GM18517 (cell line): ENCODE data around the gene AQP2.
"Not testable (repeated sequence)": the region's sequence is repeated elsewhere in the genome, so short reads cannot be mapped to it uniquely, and the experiment has no call there.

Experiments
- ATAC-seq: cut with Tn5 transposase; IDR thresholded peaks from one replicate; pipeline ENCODE4 v1.9.1; 2021; ENCODE audit warnings: mild to moderate bottlenecking, moderate library complexity; ENCODE audit not compliant: unreplicated experiment

Gene AQP2

DNA sequence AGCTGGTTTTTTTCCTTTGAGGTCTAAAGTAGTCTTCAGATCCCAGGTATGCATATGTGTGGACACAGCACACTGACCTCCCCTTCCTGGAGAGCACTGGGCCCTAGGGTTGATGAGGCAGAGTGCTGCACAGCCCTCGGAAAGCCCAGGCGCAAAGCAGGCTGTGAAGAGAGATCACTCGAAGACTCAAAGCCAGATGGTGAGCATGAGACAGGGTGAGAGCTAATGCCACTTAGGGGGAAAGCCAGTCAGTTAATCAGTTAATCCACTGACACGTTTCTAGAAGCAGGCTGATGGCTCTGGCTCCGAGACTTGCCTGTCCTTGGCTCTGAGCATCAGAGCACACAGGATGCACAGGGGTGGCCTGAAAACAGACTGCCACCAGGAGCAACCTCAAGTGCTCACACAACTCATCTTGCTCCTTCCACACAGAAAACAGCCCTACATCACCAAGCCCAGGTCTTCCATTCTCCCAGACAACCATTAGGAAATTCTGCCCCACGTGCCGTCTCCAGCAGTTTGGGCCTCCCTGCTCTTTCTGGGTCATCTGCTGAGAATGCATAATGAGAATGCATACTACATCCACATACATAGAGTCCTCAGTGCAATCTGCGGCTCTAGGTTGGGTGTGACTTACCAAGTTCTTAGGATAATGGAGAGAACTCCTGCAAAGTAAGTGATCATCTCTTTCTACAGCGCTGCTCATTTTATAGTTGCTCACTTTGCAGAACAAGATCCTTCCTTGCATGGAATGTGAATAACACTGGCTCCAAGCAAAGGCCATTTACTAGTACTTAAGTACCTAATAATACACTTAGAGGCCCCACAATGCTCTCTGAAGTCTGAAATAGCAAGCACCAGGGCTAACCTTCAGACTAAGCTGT, 34.2 kb downstream of the AQP2 start:
- no peak for ATAC-seq

DNA sequence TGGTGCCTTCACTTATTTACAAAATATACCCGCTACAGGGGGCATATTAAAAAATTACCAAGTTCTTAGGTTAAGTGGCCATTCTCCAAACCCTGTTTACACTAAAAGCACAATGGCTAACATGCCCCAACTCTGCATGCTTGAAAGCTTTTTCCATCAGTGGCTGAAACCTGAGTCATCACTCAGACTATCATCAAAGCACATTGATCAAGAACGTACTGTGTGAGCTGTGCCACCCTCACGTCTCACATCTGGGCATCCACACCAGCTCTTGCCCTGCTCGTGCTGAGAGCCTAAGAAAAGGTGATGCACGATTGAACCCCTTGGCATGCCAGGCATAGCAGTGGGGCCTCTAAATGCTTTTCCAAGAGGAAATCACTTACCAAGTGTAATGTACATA, 35.4 kb downstream of the AQP2 start:
- no peak for ATAC-seq

- ATAC-seq, result not testable (repeated sequence)
Measured at GRCh38 chr12:49986476-49986875, 35.9 kb downstream of the AQP2 start.

DNA sequence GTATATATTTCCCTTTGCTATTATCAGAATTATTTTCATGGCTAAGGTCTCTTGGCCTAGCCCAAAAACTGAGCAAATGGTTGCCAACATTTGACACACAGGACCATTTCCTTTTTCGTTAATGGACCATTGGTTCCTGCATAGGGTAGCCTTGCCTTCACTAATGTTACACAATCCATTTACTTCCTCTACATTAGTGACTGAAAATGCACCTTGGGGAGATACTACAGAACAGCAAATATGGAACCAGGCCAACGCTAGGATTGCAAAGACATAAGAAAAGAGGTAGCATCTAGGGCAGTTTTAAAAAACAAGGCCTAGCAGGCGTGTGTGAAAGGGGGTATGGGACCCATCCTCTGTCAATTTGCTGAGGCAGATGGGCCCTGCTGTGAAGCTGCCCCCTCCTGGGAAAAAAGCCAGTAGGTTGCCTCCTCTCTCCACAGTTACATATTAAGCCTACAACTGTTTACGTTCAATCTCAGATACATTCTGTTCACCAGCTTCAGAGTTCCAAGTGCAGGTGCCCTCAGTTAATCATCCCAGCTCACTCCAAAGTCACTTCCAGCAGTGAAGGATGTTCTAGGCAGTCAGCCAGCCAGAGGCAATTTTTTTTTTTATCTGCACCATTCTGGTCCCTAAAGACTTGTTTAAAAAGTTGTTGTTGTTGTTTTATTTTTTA, 37.2 kb downstream of the AQP2 start:
- ATAC-seq, result no peak

DNA sequence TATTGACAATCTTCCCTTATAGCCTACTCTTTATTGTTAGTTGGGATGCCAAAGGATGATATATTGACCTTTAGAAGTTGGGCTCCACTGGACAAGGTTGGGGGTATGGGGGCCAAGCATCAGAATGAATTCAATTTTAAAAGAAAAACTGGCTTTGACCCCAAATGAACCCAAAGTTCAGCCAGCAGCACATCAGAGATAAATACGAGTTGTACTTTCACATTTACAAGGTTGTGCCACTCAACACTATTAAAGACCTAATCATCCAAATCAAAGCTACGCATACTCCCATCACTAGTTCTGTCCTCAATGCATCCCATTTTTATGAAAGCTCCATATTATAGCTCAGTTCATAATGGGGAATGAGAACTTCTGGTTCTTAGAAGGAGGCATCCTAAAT, 38.9 kb downstream of the AQP2 start:
- not testable (repeated sequence) for ATAC-seq

GRCh38 chr12:49990273-49990672, 39.7 kb downstream of the AQP2 start:
- no peak for ATAC-seq

DNA sequence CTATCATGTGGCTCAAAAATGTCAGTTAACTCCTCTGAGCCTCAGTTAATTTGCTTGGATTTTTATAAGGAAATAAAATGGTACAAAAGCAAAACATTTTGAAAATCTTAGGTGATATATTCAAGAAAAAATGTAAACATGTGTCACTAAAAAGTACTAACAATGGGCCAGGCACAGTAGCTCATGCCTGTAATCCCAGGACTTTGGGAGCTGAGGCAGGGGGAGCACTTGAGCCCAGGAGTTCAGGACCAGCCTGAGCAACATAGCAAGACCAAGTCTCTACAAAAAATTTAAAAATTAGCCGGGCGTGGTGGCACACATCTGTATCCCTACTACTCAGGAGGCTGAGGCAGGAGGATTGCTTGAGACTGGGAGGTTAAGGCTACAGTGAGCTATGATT, 47.9 kb downstream of the AQP2 start:
- no peak for ATAC-seq

DNA sequence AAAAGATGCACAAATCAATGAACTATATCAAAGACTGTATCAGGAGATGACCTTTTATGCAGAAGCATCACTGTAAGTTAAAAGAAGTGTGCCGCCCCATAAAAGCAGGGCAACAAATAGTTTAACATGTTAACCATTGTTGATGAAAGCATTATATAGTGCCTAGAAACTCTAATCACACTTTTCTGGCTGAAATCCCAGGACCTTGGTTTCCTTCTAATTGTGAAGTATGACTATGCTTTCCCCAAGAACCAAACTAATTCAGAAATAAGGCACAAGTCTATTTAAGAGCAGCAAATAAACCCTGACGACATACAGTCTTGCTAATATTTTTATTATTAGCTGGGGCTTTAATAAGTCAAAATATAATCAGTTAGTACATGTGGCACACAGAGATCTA, 53.1 kb downstream of the AQP2 start:
- ATAC-seq, result no peak

GRCh38 chr12:50004696-50005095, 54.2 kb downstream of the AQP2 start:
- ATAC-seq, result no peak

DNA sequence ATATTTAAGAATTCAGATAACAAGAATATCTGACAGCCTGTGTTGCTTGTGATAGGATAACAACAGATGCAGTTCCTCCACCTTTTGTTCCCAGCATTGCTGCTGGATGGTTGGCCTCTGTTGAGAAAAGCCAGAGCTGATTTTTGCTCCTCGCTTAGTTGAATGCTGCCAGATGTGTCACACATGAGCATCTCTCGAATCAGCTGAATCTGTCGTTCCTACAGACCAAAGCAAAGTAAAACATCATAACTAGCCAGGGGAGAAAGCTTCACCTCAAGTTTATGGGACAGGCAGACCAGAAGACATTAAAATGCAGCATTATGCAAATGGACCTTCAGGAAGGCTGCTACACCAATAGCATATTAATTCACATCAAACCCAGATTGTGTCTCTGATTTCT, 54.6 kb downstream of the AQP2 start:
- no peak for ATAC-seq

DNA sequence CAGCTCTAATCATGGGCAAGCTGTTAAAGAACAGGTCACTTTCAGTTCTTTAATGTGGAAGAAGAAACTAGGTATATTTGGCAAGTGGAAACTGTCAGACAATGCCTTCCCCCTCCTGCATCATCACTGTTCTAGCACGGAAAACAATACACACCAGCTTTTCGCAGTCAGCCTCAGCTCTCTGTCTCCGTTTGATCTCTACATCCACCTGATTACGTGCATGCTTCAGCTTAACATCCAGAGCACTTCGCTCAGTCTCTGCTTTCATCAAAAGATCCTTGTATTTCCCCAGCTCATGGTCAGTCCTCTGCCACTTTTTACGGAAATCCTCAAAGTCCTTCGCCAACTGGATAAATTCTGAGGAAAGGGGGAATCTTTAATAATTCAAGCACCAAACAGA, 55.7 kb downstream of the AQP2 start:
- ATAC-seq, result no peak

GRCh38 chr12:50006754-50007442, 56.4 kb downstream of the AQP2 start:
- no peak for ATAC-seq
